Skeletal muscle satellite cell (primary cell): Measurements from ENCODE around the gene TMEM37.

Experiments
- H3K27me3 ChIP-seq: 2 replicates; pipeline ENCODE4 v1.7.0; 2013; ENCODE audit warnings: low read length; ENCODE audit not compliant: control insufficient read depth, insufficient read depth
- H3K36me3 ChIP-seq: 2 replicates; pipeline ENCODE4 v1.7.0; 2013; ENCODE audit warnings: mild to moderate bottlenecking, control low read depth, low read length; ENCODE audit not compliant: insufficient read depth
- H3K4me1 ChIP-seq: 2 replicates; pipeline ENCODE4 v1.7.0; 2013; ENCODE audit warnings: low read length; ENCODE audit not compliant: control insufficient read depth, insufficient read depth
- H3K4me2 ChIP-seq: 2 replicates; pipeline ENCODE4 v1.7.0; 2013; ENCODE audit warnings: mild to moderate bottlenecking, low read length
- H3K4me3 ChIP-seq: 2 replicates; pipeline ENCODE4 v1.7.0; 2013; ENCODE audit warnings: low read length
- H3K9ac ChIP-seq: 2 replicates; pipeline ENCODE4 v1.7.0; 2013; ENCODE audit warnings: mild to moderate bottlenecking, low read depth, low read length, moderate library complexity
- H3K9me3 ChIP-seq: replicated peaks from 2 replicates; pipeline ENCODE4 v1.7.0; 2013; ENCODE audit warnings: mild to moderate bottlenecking, control low read depth, low read length

Gene TMEM37

GRCh38 chr2:119419803-119420508 is 11.7 kb upstream of the TMEM37 start:
- Histone ChIP-seq H3K4me1 (no peaks in the 10 kb centered on the region), H3K9me3 (no peaks in the 10 kb centered on the region), H3K4me3 (no peak overlapping the region), H3K36me3 (no peaks in the 10 kb centered on the region), H3K9ac (no peak overlapping the region), H3K4me2 (no peak overlapping the region), H3K27me3 (peaks cover 70% of the 10 kb centered on the region)

GRCh38 chr2:119421304-119421703 is 10.3 kb upstream of the TMEM37 start:
- H3K27me3 ChIP-seq, result peaks cover 73% of the 10 kb centered on the region
- H3K4me3 ChIP-seq, result no peak overlapping the region
- no peak overlapping the region for H3K4me2 ChIP-seq
- no peaks in the 10 kb centered on the region for H3K36me3 ChIP-seq
- no peaks in the 10 kb centered on the region for H3K4me1 ChIP-seq
- no peak overlapping the region for H3K9ac ChIP-seq
- no peaks in the 10 kb centered on the region for H3K9me3 ChIP-seq

GRCh38 chr2:119421741-119422140 is 9.9 kb upstream of the TMEM37 start:
- H3K4me3 ChIP-seq, result no peak overlapping the region
- H3K27me3 ChIP-seq, result peaks cover 73% of the 10 kb centered on the region
- H3K36me3 ChIP-seq, result no peaks in the 10 kb centered on the region
- no peak overlapping the region for H3K4me2 ChIP-seq
- H3K9ac ChIP-seq, result no peak overlapping the region
- no peaks in the 10 kb centered on the region for H3K4me1 ChIP-seq
- no peaks in the 10 kb centered on the region for H3K9me3 ChIP-seq

GRCh38 chr2:119422360-119423107 is 9.1 kb upstream of the TMEM37 start:
- H3K36me3 ChIP-seq, result no peaks in the 10 kb centered on the region
- H3K4me1 ChIP-seq, result no peaks in the 10 kb centered on the region
- no peak overlapping the region for H3K9ac ChIP-seq
- peaks cover 78% of the 10 kb centered on the region for H3K27me3 ChIP-seq
- H3K4me2 ChIP-seq, result no peak overlapping the region
- H3K4me3 ChIP-seq, result no peak overlapping the region
- no peaks in the 10 kb centered on the region for H3K9me3 ChIP-seq

- Histone ChIP-seq H3K4me1 (no peaks in the 10 kb centered on the region), H3K27me3 (peaks cover 81% of the 10 kb centered on the region), H3K9ac (no peak overlapping the region), H3K36me3 (no peaks in the 10 kb centered on the region), H3K4me2 (no peak overlapping the region), H3K9me3 (no peaks in the 10 kb centered on the region), H3K4me3 (no peak overlapping the region)
Measured at GRCh38 chr2:119423108-119423444, 8.6 kb upstream of the TMEM37 start.

DNA sequence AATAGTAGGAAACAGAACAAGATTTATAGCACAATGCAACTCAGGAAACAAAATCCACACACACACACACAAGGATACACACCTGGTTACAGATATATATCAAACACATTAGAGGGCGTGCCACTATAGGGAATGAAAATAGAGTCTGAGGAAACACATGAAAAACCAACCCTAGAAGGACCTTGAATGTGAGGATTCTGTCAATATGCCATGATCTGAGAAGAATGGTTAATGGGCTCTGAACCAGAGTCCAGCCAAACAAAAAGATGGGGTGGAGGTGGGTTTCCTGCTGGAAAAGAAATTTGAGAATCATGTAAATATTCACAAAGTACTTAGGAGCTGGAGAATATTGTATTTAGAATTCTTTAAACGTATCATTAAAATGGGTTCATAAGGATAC is 7.8 kb upstream of the TMEM37 start:
- Histone ChIP-seq H3K36me3 (no peaks in the 10 kb centered on the region), H3K4me2 (no peak overlapping the region), H3K4me1 (no peaks in the 10 kb centered on the region), H3K4me3 (no peak overlapping the region), H3K9ac (no peak overlapping the region), H3K9me3 (no peaks in the 10 kb centered on the region), H3K27me3 (peaks cover 81% of the 10 kb centered on the region)

DNA sequence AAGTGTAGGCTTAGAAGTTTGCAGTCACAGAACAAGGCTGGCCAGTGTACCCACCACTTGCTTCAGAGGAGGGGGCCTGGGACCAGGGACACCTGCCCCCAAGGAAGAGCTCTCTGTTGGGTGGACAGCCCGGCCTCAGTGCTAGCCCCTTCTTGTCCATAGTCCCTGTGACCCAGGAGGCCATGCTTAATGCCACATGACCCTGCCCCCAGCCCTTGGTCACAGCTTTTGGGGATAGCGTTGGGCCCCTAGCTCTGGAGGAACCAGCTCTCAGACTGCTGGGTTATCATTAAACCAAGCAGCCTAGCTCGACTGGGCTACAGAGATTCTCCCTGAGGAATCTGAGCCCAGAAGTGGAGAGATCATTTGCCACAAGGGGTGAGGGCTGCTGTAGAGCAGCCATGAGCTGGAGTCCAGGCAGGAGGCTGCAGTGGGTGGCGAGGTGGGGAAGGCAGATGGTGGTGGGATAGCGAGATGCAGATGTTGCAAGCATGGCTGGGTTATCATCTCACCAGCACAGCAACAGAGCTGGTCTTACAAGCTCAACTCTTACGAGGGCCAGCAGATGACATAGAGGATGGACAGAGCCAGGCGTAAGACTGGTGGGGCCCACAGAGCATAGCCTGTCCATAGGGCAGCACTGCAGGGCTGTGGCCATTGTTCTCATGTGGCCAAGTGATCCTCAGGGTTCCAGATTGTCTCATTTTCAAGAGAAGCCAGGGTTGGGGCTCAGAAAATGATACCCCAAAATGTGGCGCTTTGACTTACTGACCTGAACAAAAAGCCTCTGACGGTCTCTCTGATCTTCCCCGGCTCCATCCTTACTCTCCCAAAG is 7.2 kb upstream of the TMEM37 start:
- H3K4me1 ChIP-seq, result no peaks in the 10 kb centered on the region
- H3K4me2 ChIP-seq, result no peak overlapping the region
- no peak overlapping the region for H3K9ac ChIP-seq
- H3K4me3 ChIP-seq, result no peak overlapping the region
- no peaks in the 10 kb centered on the region for H3K9me3 ChIP-seq
- no peaks in the 10 kb centered on the region for H3K36me3 ChIP-seq
- H3K27me3 ChIP-seq, result peaks cover 87% of the 10 kb centered on the region

GRCh38 chr2:119425119-119425405 is 6.6 kb upstream of the TMEM37 start:
- Histone ChIP-seq H3K4me2 (no peak overlapping the region), H3K36me3 (no peaks in the 10 kb centered on the region), H3K27me3 (peaks cover 89% of the 10 kb centered on the region), H3K4me3 (no peak overlapping the region), H3K9ac (no peak overlapping the region), H3K4me1 (no peaks in the 10 kb centered on the region), H3K9me3 (no peaks in the 10 kb centered on the region)

GRCh38 chr2:119425620-119426395 is 5.8 kb upstream of the TMEM37 start:
- Histone ChIP-seq H3K9me3 (no peaks in the 10 kb centered on the region), H3K36me3 (no peaks in the 10 kb centered on the region), H3K27me3 (peaks cover 81% of the 10 kb centered on the region), H3K4me2 (no peak overlapping the region), H3K4me1 (peaks cover under 1% of the 10 kb centered on the region), H3K9ac (no peak overlapping the region), H3K4me3 (no peak overlapping the region)

GRCh38 chr2:119426396-119426675 is 5.3 kb upstream of the TMEM37 start:
- Histone ChIP-seq H3K9ac (no peak overlapping the region), H3K4me3 (no peak overlapping the region), H3K36me3 (no peaks in the 10 kb centered on the region), H3K9me3 (no peaks in the 10 kb centered on the region), H3K27me3 (peaks cover 81% of the 10 kb centered on the region), H3K4me1 (peaks cover 6% of the 10 kb centered on the region), H3K4me2 (no peak overlapping the region)

DNA sequence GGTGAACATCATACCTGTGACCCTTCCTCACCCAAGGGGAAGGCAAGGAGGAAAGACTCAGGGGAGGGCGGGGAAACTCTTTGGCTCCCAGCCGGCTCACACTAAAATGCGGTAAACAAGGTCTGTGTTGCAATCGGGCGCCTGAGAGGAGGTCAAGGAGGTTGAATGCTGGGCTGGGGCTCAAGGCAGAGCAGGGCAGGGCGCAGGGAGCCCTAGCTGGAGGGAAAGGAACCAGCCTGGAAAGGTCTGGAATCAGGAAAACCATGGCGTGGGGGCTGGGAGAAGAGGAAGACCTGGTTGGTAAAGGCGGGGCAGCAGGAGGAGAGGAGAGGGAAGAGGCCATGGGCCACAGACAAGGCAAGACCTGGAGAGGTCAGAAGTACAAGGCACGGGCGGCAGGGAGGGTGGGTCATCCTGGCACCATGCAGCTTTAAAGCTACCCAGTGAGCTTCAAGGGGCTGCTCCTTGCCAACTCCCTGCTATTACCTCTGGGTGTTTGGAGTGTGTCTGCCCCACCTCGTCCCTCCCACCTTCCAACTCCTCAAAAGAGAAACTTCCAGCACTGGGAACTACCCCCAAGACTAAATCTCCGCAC is 4.8 kb upstream of the TMEM37 start:
- H3K4me2 ChIP-seq, result no peak overlapping the region
- H3K27me3 ChIP-seq, result peaks cover 77% of the 10 kb centered on the region
- no peak overlapping the region for H3K9ac ChIP-seq

More for the DNA sequence above, 4.8 kb upstream of the TMEM37 start:
- Histone ChIP-seq H3K4me1 (peaks cover 9% of the 10 kb centered on the region), H3K36me3 (no peaks in the 10 kb centered on the region), H3K9me3 (no peaks in the 10 kb centered on the region), H3K4me3 (no peak overlapping the region)
